Mesodermal cell (in vitro differentiated cells): ENCODE data around the gene PKNOX2.

Experiments used
- H3K27ac ChIP-seq: 2 replicates; pipeline ENCODE4 v1.7.0; 2013; ENCODE audit warnings: mild to moderate bottlenecking, low read depth, low read length, moderate library complexity; ENCODE audit not compliant: severe bottlenecking
- H3K36me3 ChIP-seq: 2 replicates; pipeline ENCODE4 v1.7.1; 2013; ENCODE audit warnings: mild to moderate bottlenecking, low read length, moderate library complexity; ENCODE audit not compliant: control insufficient read depth, insufficient read depth
- H3K4me1 ChIP-seq: one replicate; pipeline ENCODE4 v1.7.1; 2013; ENCODE audit warnings: mild to moderate bottlenecking, low read length; ENCODE audit not compliant: insufficient read depth, control insufficient read depth, poor library complexity, severe bottlenecking
- H3K4me3 ChIP-seq: 2 replicates; pipeline ENCODE4 v1.7.0; 2013; ENCODE audit warnings: low read length, control low read depth, mild to moderate bottlenecking; ENCODE audit not compliant: insufficient read depth, poor library complexity, severe bottlenecking; ENCODE audit errors: extremely low read depth
- H3K9me3 ChIP-seq: 2 replicates; pipeline ENCODE4 v1.7.1; 2013; ENCODE audit warnings: mild to moderate bottlenecking, low read length, moderate library complexity; ENCODE audit not compliant: control insufficient read depth
- WGBS, 2 experiments: methylation state at CpG; one replicate each; pipeline ENCODE4 v1.1.5; 2013; ENCODE audit warnings: missing lambda C conversion rate in 2 of 2; ENCODE audit not compliant: insufficient coverage in 2 of 2; 5-methylcytosine and 5-hydroxymethylcytosine counted together

The PKNOX2 gene

DNA sequence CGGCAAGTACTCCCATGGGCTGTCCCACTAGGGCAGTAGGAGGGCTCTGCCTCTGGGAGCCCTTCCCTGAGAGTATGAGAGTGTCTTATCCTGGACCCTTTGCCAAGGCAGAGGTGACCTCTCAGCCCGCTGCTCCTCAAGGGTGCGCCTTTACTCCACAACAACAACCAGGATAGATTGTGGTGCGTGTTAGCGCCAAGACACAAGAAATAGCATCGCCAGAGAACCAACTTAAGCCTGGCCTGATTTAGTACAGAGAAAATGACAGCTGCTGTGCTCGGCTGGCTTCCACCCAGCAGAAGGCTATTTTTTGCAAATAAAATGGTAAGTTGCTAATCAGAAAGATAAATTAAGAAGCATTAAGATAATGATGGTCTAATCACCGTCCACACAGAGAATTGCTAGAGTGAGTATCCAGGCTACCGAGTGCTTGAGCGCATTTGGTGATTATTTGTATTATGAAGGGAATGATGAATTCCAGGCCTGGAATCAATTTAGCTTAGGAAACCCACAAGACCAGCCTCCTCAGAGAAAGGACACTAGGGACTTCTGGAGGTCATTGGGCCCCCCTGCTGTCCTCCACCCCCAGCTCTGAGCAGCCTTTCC lies 119.8 kb downstream of the PKNOX2 start:
- Histone ChIP-seq H3K27ac (no peak overlapping the region), H3K36me3 (no peaks in the 10 kb centered on the region), H3K4me1 (peaks cover 14% of the 10 kb centered on the region), H3K9me3 (no peaks in the 10 kb centered on the region), H3K4me3 (no peak overlapping the region)
- 95 to 100% methylated on average over 6 to 7 of the region's 10 CpGs for WGBS, 2 experiments

GRCh38 chr11:125285844-125286243 lies 121.3 kb downstream of the PKNOX2 start:
- no peak overlapping the region for H3K27ac ChIP-seq
- H3K9me3 ChIP-seq, result no peaks in the 10 kb centered on the region
- no peak overlapping the region for H3K4me3 ChIP-seq
- H3K36me3 ChIP-seq, result no peaks in the 10 kb centered on the region
- WGBS, 2 experiments, result 89 to 95% methylated on average over 6 of the region's 7 CpGs
- peaks cover 18% of the 10 kb centered on the region for H3K4me1 ChIP-seq

- Histone ChIP-seq H3K9me3 (no peaks in the 10 kb centered on the region), H3K36me3 (no peaks in the 10 kb centered on the region), H3K4me3 (no peak overlapping the region), H3K4me1 (peaks cover 15% of the 10 kb centered on the region), H3K27ac (no peak overlapping the region)
- WGBS, 2 experiments, result 77 to 81% methylated on average over 5 to 7 of the region's 8 CpGs
Observed at GRCh38 chr11:125286486-125286885, 121.9 kb downstream of the PKNOX2 start.

DNA sequence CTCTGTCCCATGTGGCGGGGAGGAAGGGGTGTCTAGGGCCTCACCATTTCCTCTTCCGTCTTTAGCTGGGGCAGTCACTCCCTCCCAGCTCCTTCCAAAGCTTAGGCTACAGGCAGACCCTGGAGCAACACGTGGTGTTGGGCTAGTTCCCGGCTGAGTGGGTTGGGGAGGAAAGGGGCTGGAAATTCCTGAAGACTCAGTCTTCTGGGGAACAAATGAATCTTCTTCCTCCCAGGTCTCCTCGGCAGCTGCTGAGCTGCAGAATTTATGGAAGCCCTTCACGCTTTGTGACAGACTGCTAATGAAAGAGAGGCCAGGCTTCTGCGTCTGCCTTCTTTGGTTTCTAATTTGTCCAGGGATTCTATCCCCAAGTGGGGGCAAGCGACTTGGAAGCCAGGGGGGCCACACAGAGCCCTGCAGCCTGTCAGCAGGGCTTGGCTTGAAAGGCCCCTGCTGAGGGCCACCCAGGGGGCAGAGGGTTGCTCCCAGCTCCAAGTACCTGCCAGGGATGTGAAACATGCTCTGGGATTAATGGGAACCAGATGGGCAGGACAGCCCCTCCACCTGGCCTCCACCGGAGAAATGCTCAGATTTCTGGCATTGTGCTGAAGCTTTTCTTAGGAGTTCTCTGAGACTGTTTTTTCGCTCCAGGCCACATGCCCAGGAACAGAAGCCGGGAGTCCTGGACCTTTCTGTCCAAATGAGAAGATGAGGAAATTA lies 123.1 kb downstream of the PKNOX2 start:
- Histone ChIP-seq H3K4me1 (peaks cover 15% of the 10 kb centered on the region), H3K9me3 (no peaks in the 10 kb centered on the region), H3K36me3 (no peaks in the 10 kb centered on the region), H3K4me3 (no peak overlapping the region), H3K27ac (peak overlapping the region; percentile 41)
- 77 to 87% methylated on average over 7 to 8 of the region's 11 CpGs for WGBS, 2 experiments

DNA sequence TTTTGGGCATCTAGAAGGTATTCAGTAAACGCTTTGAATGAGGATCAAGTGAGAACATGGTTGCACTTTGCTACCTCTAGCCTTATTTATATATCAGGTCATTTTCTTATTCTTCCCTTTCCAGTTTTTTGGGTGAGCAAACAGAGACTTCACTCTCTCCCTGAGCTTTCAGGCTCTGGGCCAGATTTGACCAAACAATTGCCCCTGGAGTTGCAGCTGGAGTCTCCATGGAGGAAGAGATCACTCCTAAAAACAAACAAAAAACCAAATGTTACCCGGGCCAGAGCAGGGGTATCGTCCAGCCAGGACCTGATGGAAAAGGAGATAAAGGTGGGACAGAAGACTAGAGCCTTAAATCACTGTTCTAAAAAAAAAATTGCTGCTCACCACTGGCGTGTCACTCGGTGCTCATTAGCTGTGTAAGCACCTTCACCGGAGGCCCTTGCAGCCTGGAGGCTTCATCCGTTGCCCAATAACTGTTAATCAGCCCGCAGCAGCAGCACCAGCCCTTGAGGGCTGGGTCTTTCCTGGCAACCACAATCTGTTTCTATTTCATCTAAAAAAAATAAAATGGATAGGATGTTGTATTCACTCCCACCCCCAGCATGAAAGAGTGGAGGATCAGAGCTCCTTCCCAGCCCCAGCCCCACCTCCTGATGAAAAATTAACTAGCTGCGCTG lies 125.0 kb downstream of the PKNOX2 start:
- Histone ChIP-seq H3K4me3 (no peak overlapping the region), H3K9me3 (no peaks in the 10 kb centered on the region), H3K36me3 (no peaks in the 10 kb centered on the region), H3K27ac (no peak overlapping the region), H3K4me1 (peaks cover 15% of the 10 kb centered on the region)
- 86 to 87% methylated on average over 3 to 5 of the region's 9 CpGs for WGBS, 2 experiments

GRCh38 chr11:125290263-125290662 lies 125.7 kb downstream of the PKNOX2 start:
- no peak overlapping the region for H3K4me3 ChIP-seq
- peaks cover 15% of the 10 kb centered on the region for H3K4me1 ChIP-seq
- WGBS, 2 experiments, result 94 to 100% methylated on average over 3 of the region's 5 CpGs
- H3K27ac ChIP-seq, result no peak overlapping the region
- no peaks in the 10 kb centered on the region for H3K9me3 ChIP-seq
- no peaks in the 10 kb centered on the region for H3K36me3 ChIP-seq

- Histone ChIP-seq H3K36me3 (no peaks in the 10 kb centered on the region), H3K27ac (no peak overlapping the region), H3K9me3 (no peaks in the 10 kb centered on the region), H3K4me1 (peaks cover 12% of the 10 kb centered on the region), H3K4me3 (no peak overlapping the region)
- WGBS, 2 experiments, result 89 to 95% methylated on average over 5 of the region's 6 CpGs
Observed at GRCh38 chr11:125292100-125292499, 127.5 kb downstream of the PKNOX2 start.

- H3K9me3 ChIP-seq, result no peaks in the 10 kb centered on the region
- no peak overlapping the region for H3K4me3 ChIP-seq
- H3K4me1 ChIP-seq, result peaks cover 4% of the 10 kb centered on the region
- H3K27ac ChIP-seq, result no peak overlapping the region
- 92 to 93% methylated on average over 2 to 4 of the region's 5 CpGs for WGBS, 2 experiments
- no peaks in the 10 kb centered on the region for H3K36me3 ChIP-seq
Observed at GRCh38 chr11:125293596-125293995, 129.0 kb downstream of the PKNOX2 start.

DNA sequence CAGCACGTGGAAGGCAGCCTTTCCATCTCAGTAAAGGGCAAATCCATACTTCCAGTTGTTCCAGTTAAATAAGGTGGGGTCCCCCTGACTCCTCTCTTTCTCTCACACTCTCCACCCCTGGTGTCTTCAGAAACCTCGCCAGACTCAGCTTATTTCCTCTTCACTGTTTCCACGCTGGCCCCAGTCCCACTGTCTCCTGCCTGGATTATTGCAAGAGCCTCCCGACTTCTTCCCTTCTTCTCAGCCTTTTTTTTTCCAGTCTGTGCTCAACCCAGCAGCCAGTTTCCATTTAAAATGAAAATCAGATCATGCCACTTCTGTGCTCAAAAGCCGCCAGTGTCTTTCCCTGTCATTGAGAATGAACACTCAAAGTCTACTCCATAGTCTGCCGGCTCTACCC lies 131.4 kb downstream of the PKNOX2 start:
- Histone ChIP-seq H3K4me3 (no peak overlapping the region), H3K27ac (no peak overlapping the region), H3K9me3 (no peaks in the 10 kb centered on the region), H3K4me1 (peaks cover 13% of the 10 kb centered on the region), H3K36me3 (no peaks in the 10 kb centered on the region)
- WGBS, 2 experiments, result 92 to 97% methylated on average over 6 of the region's 6 CpGs

DNA sequence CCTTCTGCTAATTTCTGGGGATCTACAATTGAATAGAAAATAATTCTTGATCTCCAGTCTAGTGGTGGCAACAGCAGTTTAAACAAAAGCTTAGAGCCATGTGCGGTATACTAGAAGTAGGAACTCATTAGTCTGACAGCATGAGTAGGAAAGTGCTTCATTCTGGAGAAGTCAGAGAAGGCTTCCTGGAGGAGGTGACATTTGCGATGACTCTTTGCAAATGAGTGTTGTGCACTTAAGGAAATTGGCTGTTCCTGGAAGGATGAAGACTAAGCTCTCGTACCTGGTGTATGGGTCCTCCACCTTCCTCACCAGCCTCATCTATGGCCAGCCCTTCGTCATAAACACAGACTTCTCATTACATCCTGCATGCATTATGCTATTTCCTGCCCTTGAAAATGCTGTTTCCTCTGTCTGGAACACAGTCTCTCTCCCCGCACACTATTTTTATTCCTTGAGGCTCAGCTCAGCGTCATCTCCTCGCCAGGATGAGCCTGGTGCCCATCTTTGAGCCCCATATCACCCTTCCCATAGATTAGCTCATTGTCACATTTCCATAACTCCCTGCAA lies 132.9 kb downstream of the PKNOX2 start:
- WGBS, 2 experiments, result 92% methylated on average over 7 of the region's 7 CpGs
- Histone ChIP-seq H3K27ac (no peak overlapping the region), H3K4me3 (no peak overlapping the region), H3K36me3 (no peaks in the 10 kb centered on the region), H3K4me1 (peaks cover 20% of the 10 kb centered on the region), H3K9me3 (no peaks in the 10 kb centered on the region)
